B cell (primary cell): ENCODE measurements around the gene GABRP.

Source experiments
- CTCF ChIP-seq: fragments of 200-600 bp; IDR thresholded peaks from one replicate; pipeline ENCODE4 v1.8.0; 2022; ENCODE audit warnings: antibody characterized with exemption, mild to moderate bottlenecking
- EZH2 ChIP-seq: IDR thresholded peaks from 2 replicates; pipeline ENCODE4 v1.6.1; 2012; ENCODE audit warnings: borderline replicate concordance, low read depth, mild to moderate bottlenecking, moderate library complexity, low read length; ENCODE audit not compliant: insufficient read depth, poor library complexity, severe bottlenecking

GRCh38 chr5:170747357-170747756 lies 36.2 kb upstream of the GABRP start:
- TF ChIP-seq CTCF: no peak
- TF ChIP-seq EZH2: no peak
